Smooth muscle cell (in vitro differentiated cells): ENCODE data around the gene RPS19. TPM values are rescaled to one million over a fixed set of nuclear protein-coding genes. Genes with fewer than 3 reads are reported as not detected.

Experiments
- DNase-seq: peaks from one replicate; lab custom pipeline; 2025; ENCODE audit not compliant: unreplicated experiment; lab: John Stamatoyannopoulos, UW
- H2AFZ ChIP-seq: fragments of 200-600 bp; sonication (generic); 2 replicates; pipeline ENCODE4 v1.6.0; 2016; ENCODE audit warnings: antibody characterized with exemption, low read depth, mild to moderate bottlenecking
- H3F3A ChIP-seq: fragments of 200-600 bp; sonication (generic); 2 replicates; pipeline ENCODE4 v1.6.0; 2017; ENCODE audit warnings: antibody characterized with exemption, low read depth
- H3K27ac ChIP-seq: fragments of 200-600 bp; sonication (generic); 2 replicates; pipeline ENCODE4 v1.5.1; 2016; ENCODE audit warnings: low read depth, mild to moderate bottlenecking
- H3K27me3 ChIP-seq: fragments of 200-600 bp; sonication (generic); 2 replicates; pipeline ENCODE4 v1.6.1; 2016; ENCODE audit warnings: low read depth, mild to moderate bottlenecking
- H3K36me3 ChIP-seq: fragments of 200-600 bp; sonication (generic); 2 replicates; pipeline ENCODE4 v1.5.1; 2016; ENCODE audit warnings: low read depth
- H3K4me1 ChIP-seq: fragments of 200-600 bp; sonication (generic); 2 replicates; pipeline ENCODE4 v1.5.1; 2016; ENCODE audit warnings: low read depth
- H3K4me2 ChIP-seq: fragments of 200-600 bp; sonication (generic); 2 replicates; pipeline ENCODE4 v1.6.0; 2016; ENCODE audit warnings: mild to moderate bottlenecking
- H3K4me3 ChIP-seq: fragments of 200-600 bp; sonication (generic); 2 replicates; pipeline ENCODE4 v1.5.1; 2016; ENCODE audit warnings: mild to moderate bottlenecking
- H3K79me2 ChIP-seq: fragments of 200-600 bp; sonication (generic); 2 replicates; pipeline ENCODE4 v1.6.0; 2016; ENCODE audit warnings: low read depth, mild to moderate bottlenecking
- H3K9ac ChIP-seq: fragments of 200-600 bp; sonication (generic); 2 replicates; pipeline ENCODE4 v1.6.0; 2016; ENCODE audit warnings: low read depth
- H3K9me3 ChIP-seq: fragments of 200-600 bp; sonication (generic); replicated peaks from 2 replicates; pipeline ENCODE4 v1.5.1; 2016; ENCODE audit warnings: low read depth
- H4K20me1 ChIP-seq: fragments of 200-600 bp; sonication (generic); 2 replicates; pipeline ENCODE4 v1.6.0; 2016; ENCODE audit warnings: low read depth
- WGBS: methylation state at CpG from one replicate; pipeline ENCODE4 v1.1.7; 2016; ENCODE audit warnings: low lambda C conversion rate; 5-methylcytosine and 5-hydroxymethylcytosine counted together
- polyA plus RNA-seq: library from polyadenylated mRNA; unstranded; fragments of >200 nt; fragmentation: Nextera tagmentation; extraction: Ambion mirVana; gene quantifications from 2 replicates; pipeline ENCODE4 v1.2.1, GENCODE V29; 2016
- total RNA-seq: library from RNA; depleted of rRNA; stranded (reverse); fragments of >200 nt; gene quantifications from 2 replicates; pipeline ENCODE4 v1.2.3, GENCODE V29; 2014
- TF ChIP-seq, protein P1 (sequence below): fragments of 200-600 bp; sonication (generic); IDR thresholded peaks from 2 replicates; pipeline ENCODE4 v1.5.1; 2017; ENCODE audit warnings: borderline replicate concordance, mild to moderate bottlenecking, antibody characterized with exemption; ENCODE audit not compliant: insufficient read depth, poor library complexity, severe bottlenecking

RPS19 gene
- total and polyA plus RNA-seq, 2 experiments from 2014 or later = 1,345 to 2,105 TPM

- peaks cover 39% of the 10 kb centered on the region for H4K20me1 ChIP-seq
Measured at GRCh38 chr19:41893899-41894298, 33.8 kb downstream of the RPS19 start.

DNA sequence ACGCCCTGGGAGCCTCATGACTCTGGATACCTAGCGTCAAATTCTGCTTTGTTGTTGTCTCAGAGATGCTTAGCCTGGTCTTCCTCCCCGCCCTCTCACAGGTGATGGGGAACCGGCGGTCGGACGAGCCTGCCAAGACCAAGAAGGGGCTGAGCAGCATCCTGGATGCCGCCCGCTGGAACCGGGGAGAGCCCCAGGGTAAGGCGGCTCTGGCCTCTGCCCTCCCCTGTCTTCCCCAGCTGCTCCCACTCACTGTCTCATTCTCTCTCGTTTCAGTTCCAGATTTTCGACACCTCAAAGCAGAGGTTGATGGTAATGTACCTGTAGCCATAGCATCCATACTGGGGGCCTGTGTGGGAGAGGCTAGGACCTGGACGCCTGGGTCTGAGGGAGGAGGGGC is 34.3 kb downstream of the RPS19 start:
- Histone ChIP-seq H3K4me1 (no peaks in the 10 kb centered on the region), H4K20me1 (peaks cover 35% of the 10 kb centered on the region), H3K4me2 (no peak overlapping the region), H3F3A (no peaks in the 10 kb centered on the region), H3K27ac (no peak overlapping the region), H3K9me3 (no peaks in the 10 kb centered on the region), H2AFZ (no peak overlapping the region), H3K9ac (no peak overlapping the region), H3K4me3 (no peak overlapping the region), H3K79me2 (no peaks in the 10 kb centered on the region), H3K36me3 (no peaks in the 10 kb centered on the region), H3K27me3 (no peaks in the 10 kb centered on the region)
- 97% methylated on average over 14 of the region's 14 CpGs for WGBS
- no peak for DNase-seq
- TF ChIP-seq, protein P1, sequence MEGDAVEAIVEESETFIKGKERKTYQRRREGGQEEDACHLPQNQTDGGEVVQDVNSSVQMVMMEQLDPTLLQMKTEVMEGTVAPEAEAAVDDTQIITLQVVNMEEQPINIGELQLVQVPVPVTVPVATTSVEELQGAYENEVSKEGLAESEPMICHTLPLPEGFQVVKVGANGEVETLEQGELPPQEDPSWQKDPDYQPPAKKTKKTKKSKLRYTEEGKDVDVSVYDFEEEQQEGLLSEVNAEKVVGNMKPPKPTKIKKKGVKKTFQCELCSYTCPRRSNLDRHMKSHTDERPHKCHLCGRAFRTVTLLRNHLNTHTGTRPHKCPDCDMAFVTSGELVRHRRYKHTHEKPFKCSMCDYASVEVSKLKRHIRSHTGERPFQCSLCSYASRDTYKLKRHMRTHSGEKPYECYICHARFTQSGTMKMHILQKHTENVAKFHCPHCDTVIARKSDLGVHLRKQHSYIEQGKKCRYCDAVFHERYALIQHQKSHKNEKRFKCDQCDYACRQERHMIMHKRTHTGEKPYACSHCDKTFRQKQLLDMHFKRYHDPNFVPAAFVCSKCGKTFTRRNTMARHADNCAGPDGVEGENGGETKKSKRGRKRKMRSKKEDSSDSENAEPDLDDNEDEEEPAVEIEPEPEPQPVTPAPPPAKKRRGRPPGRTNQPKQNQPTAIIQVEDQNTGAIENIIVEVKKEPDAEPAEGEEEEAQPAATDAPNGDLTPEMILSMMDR = no peak

More at GRCh38 chr19:41893899-41894298, 33.8 kb downstream of the RPS19 start:
- H3K27me3 ChIP-seq = no peaks in the 10 kb centered on the region
- no peaks in the 10 kb centered on the region for H3F3A ChIP-seq
- H3K9ac ChIP-seq = no peak overlapping the region
- no peaks in the 10 kb centered on the region for H3K79me2 ChIP-seq
- no peaks in the 10 kb centered on the region for H3K9me3 ChIP-seq
- H3K4me1 ChIP-seq = no peaks in the 10 kb centered on the region
- H2AFZ ChIP-seq = no peak overlapping the region
- no peak for DNase-seq
- no peak overlapping the region for H3K4me2 ChIP-seq
- no peak overlapping the region for H3K27ac ChIP-seq
- WGBS = 92% methylated on average over 6 of the region's 6 CpGs
- no peak overlapping the region for H3K4me3 ChIP-seq
- H3K36me3 ChIP-seq = no peaks in the 10 kb centered on the region
- TF ChIP-seq, protein P1 = no peak

DNA sequence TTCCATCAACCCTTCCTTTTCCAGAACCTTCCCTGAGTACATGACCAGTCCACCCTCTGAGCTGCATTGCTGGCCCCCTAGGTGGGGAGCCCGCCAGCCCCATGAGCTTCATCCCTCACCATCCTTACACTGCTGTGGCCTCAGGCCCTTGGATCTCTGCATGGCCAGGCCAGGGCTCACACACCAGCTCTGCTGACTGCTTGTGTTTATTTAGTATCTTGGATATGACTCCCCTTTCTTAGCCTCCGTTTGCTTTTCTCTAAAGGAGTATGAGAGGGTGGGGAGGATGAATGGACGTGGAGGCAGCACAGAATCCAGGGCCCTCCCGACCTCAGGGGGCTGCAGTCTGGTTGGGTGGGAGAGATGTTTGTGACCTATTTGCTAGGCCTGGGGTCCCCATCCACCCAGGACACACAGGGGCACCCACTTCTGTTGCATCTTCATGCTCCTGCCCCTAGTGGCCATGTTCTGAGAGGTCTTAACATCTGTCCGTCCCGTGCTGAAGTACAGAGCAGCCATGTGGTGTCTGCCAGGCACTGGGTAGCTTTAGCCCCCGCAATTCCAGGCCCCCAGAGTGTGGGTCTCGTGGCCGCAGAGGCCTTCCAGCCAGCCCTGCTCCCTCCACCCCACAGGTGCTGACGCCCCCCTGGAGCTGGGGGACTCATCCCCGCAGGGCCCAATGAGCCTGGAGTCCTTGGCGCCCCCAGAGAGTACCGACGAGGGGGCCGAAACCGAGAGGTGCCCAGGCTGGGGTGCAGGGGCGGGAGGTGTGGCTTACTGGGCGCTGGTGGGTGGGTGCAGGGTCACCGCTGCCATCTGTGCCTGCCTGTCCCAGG is 35.9 kb downstream of the RPS19 start:
- no peaks in the 10 kb centered on the region for H3K79me2 ChIP-seq
- H3K9ac ChIP-seq = no peak overlapping the region
- no peaks in the 10 kb centered on the region for H3K27me3 ChIP-seq
- no peak for DNase-seq
- no peaks in the 10 kb centered on the region for H3K9me3 ChIP-seq
- H4K20me1 ChIP-seq = peaks cover 20% of the 10 kb centered on the region
- 91% methylated on average over 18 of the region's 19 CpGs for WGBS
- no peak overlapping the region for H2AFZ ChIP-seq
- H3K36me3 ChIP-seq = no peaks in the 10 kb centered on the region
- TF ChIP-seq, protein P1 = no peak
- no peaks in the 10 kb centered on the region for H3K4me1 ChIP-seq
- H3K27ac ChIP-seq = no peak overlapping the region
- no peaks in the 10 kb centered on the region for H3F3A ChIP-seq
- no peak overlapping the region for H3K4me2 ChIP-seq
- H3K4me3 ChIP-seq = no peak overlapping the region

- TF ChIP-seq, protein P1 = no peak
- peaks cover 14% of the 10 kb centered on the region for H4K20me1 ChIP-seq
- H3K9me3 ChIP-seq = no peaks in the 10 kb centered on the region
- no peaks in the 10 kb centered on the region for H3K36me3 ChIP-seq
- no peaks in the 10 kb centered on the region for H3K4me1 ChIP-seq
- H3K4me3 ChIP-seq = no peak overlapping the region
- no CpG with 5 or more reads among the region's 1 CpG for WGBS
- no peak for DNase-seq
- H3K27ac ChIP-seq = no peak overlapping the region
- no peaks in the 10 kb centered on the region for H3K27me3 ChIP-seq
- H3K4me2 ChIP-seq = no peak overlapping the region
- H3K79me2 ChIP-seq = no peaks in the 10 kb centered on the region
- H3F3A ChIP-seq = no peaks in the 10 kb centered on the region
- H3K9ac ChIP-seq = no peak overlapping the region
- no peak overlapping the region for H2AFZ ChIP-seq
Measured at GRCh38 chr19:41896581-41896942, 36.5 kb downstream of the RPS19 start.
